Erythroblast (primary cell): ENCODE measurements around the gene DPY30.

Source experiments
- GATA1 ChIP-seq: IDR thresholded peaks from 2 replicates; pipeline ENCODE4 v1.6.1; 2011; ENCODE audit warnings: low read depth, mild to moderate bottlenecking, control low read depth, low read length, moderate library complexity
- POLR2A ChIP-seq: IDR thresholded peaks from 2 replicates; pipeline ENCODE4 v1.6.1; 2011; ENCODE audit warnings: mild to moderate bottlenecking, low read length

DNA sequence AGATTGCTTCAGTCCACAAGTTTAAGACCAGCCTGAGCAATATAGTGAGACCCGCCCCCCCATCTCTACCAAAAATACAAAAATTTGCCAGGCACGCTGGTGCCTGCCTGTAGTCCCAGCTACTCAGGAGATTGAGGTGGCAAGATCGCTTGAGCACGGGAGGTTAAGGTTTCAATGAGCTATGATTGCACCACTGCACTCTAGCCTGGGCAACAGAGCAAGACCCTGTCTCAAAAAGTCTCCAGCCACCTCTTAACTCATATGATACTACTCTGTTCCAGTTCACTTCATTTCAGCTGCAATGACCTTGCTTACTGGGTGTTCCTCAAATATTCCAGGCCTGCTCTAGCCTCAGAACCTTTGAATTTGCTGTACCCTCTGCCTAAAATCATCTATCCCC lies 40.2 kb downstream of the DPY30 start:
- TF ChIP-seq POLR2A, result no peak
- TF ChIP-seq GATA1, result no peak
